Adrenal gland (tissue), 5 donors: ENCODE measurements around the gene EXOC6B.

Source experiments
- CTCF ChIP-seq, 6 experiments: fragments of 450-650 bp in 4 of 6; fragments of 200-600 bp in 2 of 6; sonication (generic) in 1 of 6; IDR thresholded peaks; 1 replicate in 5 of 6; 2 replicates in 1 of 6; pipeline versions ENCODE4 v1.5.1 to v1.8.0; 2016 to 2021; ENCODE audit warnings: antibody characterized with exemption in 6 of 6, mild to moderate bottlenecking in 2 of 6, moderate library complexity in 1 of 6
- POLR2A ChIP-seq, 2 donors: fragments of 450-650 bp; IDR thresholded peaks; one replicate each; pipeline ENCODE4 v1.6.1; 2017; ENCODE audit warnings: antibody characterized with exemption in 2 of 2, mild to moderate bottlenecking in 2 of 2, moderate library complexity in 1 of 2
- donor health status: DM: no; HTN: no; CAD: no.

- TF ChIP-seq CTCF (IDR thresholded peaks at IDR 0.05) (peak in 5 of 6 experiments; percentile 11 to 55 (median 33)), POLR2A (IDR thresholded peaks at IDR 0.05) (no peak)
Measured at GRCh38 chr2:72815655-72816278, 10.1 kb downstream of the EXOC6B start.
